H1 (cell line): ENCODE data around the gene FGFBP2. TPM values are rescaled to one million over a fixed set of nuclear protein-coding genes. Genes with fewer than 3 reads are reported as not detected.

Experiments
- CTCF ChIA-PET: fragments of 300-600 bp; sonication (Branson Sonifier 250); formaldehyde crosslinking; loops from one replicate; lab custom pipeline; 2021; ENCODE audit not compliant: partially characterized antibody; lab: Charles Lee
- POLR2A ChIA-PET: fragments of 300-600 bp; sonication (Branson Sonifier 250); formaldehyde crosslinking; loops from one replicate; lab custom pipeline; 2021; ENCODE audit warnings: inconsistent platforms; ENCODE audit not compliant: partially characterized antibody; lab: Charles Lee
- DNase-seq, 2 experiments: peaks; one replicate each; pipeline versions ENCODE4 v3.0.0 to v3.0.0-alpha.2; 2010 to 2022; ENCODE audit warnings: low spot score in 2 of 2, low read depth in 1 of 2, mixed read lengths in 1 of 2
- FAIRE-seq: peaks from 2 replicates; lab custom pipeline; 2011; peaks lifted over from hg19 to GRCh38; lab: Jason Lieb, UNC
- H2AFZ ChIP-seq: 2 replicates; pipeline ENCODE4 v1.8.1; 2012; ENCODE audit warnings: low read length, inconsistent platforms
- H2AK5ac ChIP-seq: 2 replicates; pipeline ENCODE4 v1.6.1; 2013; ENCODE audit warnings: low read depth, low read length
- H2BK120ac ChIP-seq: replicated peaks from 2 replicates; pipeline ENCODE3; 2013; ENCODE audit warnings: low read depth, low read length, inconsistent platforms
- H2BK12ac ChIP-seq: 2 replicates; pipeline ENCODE4 v1.6.1; 2013; ENCODE audit warnings: low read depth, low read length
- H2BK15ac ChIP-seq: 2 replicates; pipeline ENCODE4 v1.6.1; 2013; ENCODE audit warnings: low read length
- H2BK20ac ChIP-seq: 2 replicates; pipeline ENCODE4 v1.6.1; 2013; ENCODE audit warnings: low read length
- H2BK5ac ChIP-seq: 2 replicates; pipeline ENCODE4 v1.6.1; 2013; ENCODE audit warnings: low read depth, low read length
- H3K14ac ChIP-seq: 2 replicates; pipeline ENCODE4 v1.6.1; 2013; ENCODE audit warnings: inconsistent platforms; ENCODE audit not compliant: insufficient read length
- H3K18ac ChIP-seq: 2 replicates; pipeline ENCODE4 v1.6.1; 2013; ENCODE audit warnings: low read length; ENCODE audit errors: extremely low read depth
- H3K23ac ChIP-seq: 2 replicates; pipeline ENCODE4 v1.6.1; 2013; ENCODE audit warnings: inconsistent platforms; ENCODE audit not compliant: insufficient read length
- H3K23me2 ChIP-seq: 2 replicates; pipeline ENCODE4 v1.6.1; 2013; ENCODE audit warnings: low read depth, low read length
- H3K27ac ChIP-seq: 2 replicates; pipeline ENCODE4 v1.6.1; 2011; ENCODE audit warnings: low read depth, low read length, inconsistent platforms
- H3K27me3 ChIP-seq, 4 experiments: replicated peaks in 1 of 4; 1 replicate in 1 of 4; 2 replicates in 3 of 4; pipeline versions ENCODE4 v1.6.1 to v1.8.1; 2011 to 2013; ENCODE audit warnings: low read length in 3 of 4, mild to moderate bottlenecking in 3 of 4, inconsistent platforms in 2 of 4, mixed read lengths in 2 of 4, moderate library complexity in 1 of 4; ENCODE audit not compliant: control insufficient read depth in 3 of 4, insufficient read depth in 3 of 4; ENCODE audit errors: extremely low read depth in 1 of 4
- H3K36me3 ChIP-seq, 4 experiments: 2 replicates each; pipeline versions ENCODE4 v1.6.1 to v1.8.1; 2011 to 2013; ENCODE audit warnings: mild to moderate bottlenecking in 4 of 4, low read length in 3 of 4, moderate library complexity in 2 of 4, control low read depth in 1 of 4, inconsistent platforms in 1 of 4; ENCODE audit not compliant: insufficient read depth in 4 of 4, control insufficient read depth in 2 of 4
- H3K4ac ChIP-seq: replicated peaks from 2 replicates; pipeline ENCODE3; 2013; ENCODE audit warnings: low read length, low read depth, mixed read lengths, inconsistent platforms; ENCODE audit not compliant: insufficient read length
- H3K4me1 ChIP-seq, 4 experiments: replicated peaks in 1 of 4; 1 replicate in 1 of 4; 2 replicates in 3 of 4; pipeline versions ENCODE4 v1.6.1 to v1.8.1; 2011 to 2013; ENCODE audit warnings: low read length in 3 of 4, inconsistent platforms in 2 of 4, mixed read lengths in 1 of 4; ENCODE audit not compliant: insufficient read depth in 4 of 4, control insufficient read depth in 3 of 4
- H3K4me2 ChIP-seq, 2 experiments: 2 replicates each; pipeline versions ENCODE4 v1.6.1 to v1.8.1; 2011 to 2013; ENCODE audit warnings: low read depth in 2 of 2, low read length in 2 of 2, control low read depth in 1 of 2, inconsistent platforms in 1 of 2, mild to moderate bottlenecking in 1 of 2; ENCODE audit not compliant: insufficient read depth in 1 of 2
- H3K4me3 ChIP-seq, 4 experiments: fragments of 200-600, 300-600 bp in 1 of 4; sonication (generic), shearing (Covaris generic), sonication (Bioruptor Twin) in 1 of 4; 2 replicates each; pipeline versions ENCODE4 v1.5.1 to v1.8.1; 2011 to 2016; ENCODE audit warnings: low read length in 4 of 4, low read depth in 3 of 4, control low read depth in 2 of 4, inconsistent platforms in 2 of 4, mild to moderate bottlenecking in 2 of 4, mixed read lengths in 1 of 4, moderate library complexity in 1 of 4; ENCODE audit not compliant: insufficient read depth in 2 of 4; ENCODE audit errors: extremely low read depth in 1 of 4
- H3K56ac ChIP-seq: replicated peaks from 2 replicates; pipeline ENCODE3; 2013; ENCODE audit warnings: low read depth, mild to moderate bottlenecking, mixed read lengths, low read length, inconsistent platforms; ENCODE audit not compliant: insufficient read length
- H3K79me1 ChIP-seq: 2 replicates; pipeline ENCODE4 v1.6.1; 2013; ENCODE audit warnings: low read depth, low read length, control low read depth
- H3K79me2 ChIP-seq, 2 experiments: 2 replicates each; pipeline versions ENCODE4 v1.6.1 to v1.8.1; 2012 to 2013; ENCODE audit warnings: low read length in 2 of 2, mild to moderate bottlenecking in 2 of 2, inconsistent platforms in 1 of 2; ENCODE audit not compliant: insufficient read depth in 2 of 2, control insufficient read depth in 1 of 2
- H3K9ac ChIP-seq, 4 experiments: replicated peaks in 1 of 4; 1 replicate in 1 of 4; 2 replicates in 3 of 4; pipeline versions ENCODE4 v1.6.1 to v1.8.1; 2011 to 2013; ENCODE audit warnings: low read depth in 3 of 4, low read length in 3 of 4, control low read depth in 2 of 4, mild to moderate bottlenecking in 2 of 4, moderate library complexity in 2 of 4, inconsistent platforms in 1 of 4; ENCODE audit errors: extremely low read depth in 1 of 4
- H3K9me3 ChIP-seq, 2 experiments: 2 replicates each; pipeline versions ENCODE4 v1.6.1 to v1.8.1; 2012 to 2013; ENCODE audit warnings: mild to moderate bottlenecking in 2 of 2, moderate library complexity in 2 of 2, control low read depth in 1 of 2, inconsistent platforms in 1 of 2, low read depth in 1 of 2, low read length in 1 of 2, mixed read lengths in 1 of 2; ENCODE audit not compliant: insufficient read depth in 2 of 2
- H4K20me1 ChIP-seq, 2 experiments: replicated peaks in 1 of 2; 2 replicates each; pipeline versions ENCODE3 to v1.8.1; 2011 to 2013; ENCODE audit warnings: inconsistent platforms in 2 of 2, low read length in 2 of 2, mild to moderate bottlenecking in 1 of 2; ENCODE audit not compliant: insufficient read depth in 2 of 2, control insufficient read depth in 1 of 2
- H4K5ac ChIP-seq: 2 replicates; pipeline ENCODE4 v1.6.1; 2013; ENCODE audit warnings: low read length, low read depth, mixed read lengths, inconsistent platforms; ENCODE audit not compliant: insufficient read length
- H4K8ac ChIP-seq: 2 replicates; pipeline ENCODE4 v1.8.0; 2013; ENCODE audit warnings: mild to moderate bottlenecking, moderate library complexity, low read length, inconsistent platforms; ENCODE audit not compliant: insufficient read depth; ENCODE audit errors: extremely low read depth
- H4K91ac ChIP-seq: replicated peaks from 2 replicates; pipeline ENCODE3; 2013; ENCODE audit warnings: low read length, mixed read lengths, inconsistent platforms; ENCODE audit not compliant: insufficient read length
- CEBPB ChIP-seq: IDR thresholded peaks from 2 replicates; pipeline ENCODE4 v1.6.1; 2012; ENCODE audit warnings: low read depth, low read length
- CREB1 ChIP-seq: IDR thresholded peaks from 2 replicates; pipeline ENCODE4 v1.6.1; 2012; ENCODE audit warnings: inconsistent platforms
- JUND ChIP-seq: IDR thresholded peaks from 2 replicates; pipeline ENCODE4 v1.6.1; 2011; ENCODE audit warnings: mild to moderate bottlenecking, improper control_type of control experiment, low read length
- MAFK ChIP-seq: IDR thresholded peaks from 2 replicates; pipeline ENCODE4 v1.6.1; 2012; ENCODE audit warnings: low read depth, mild to moderate bottlenecking, improper control_type of control experiment, low read length
- TAF1 ChIP-seq: IDR thresholded peaks from 2 replicates; pipeline ENCODE4 v1.6.1; 2011; ENCODE audit warnings: mild to moderate bottlenecking, low read depth, low read length
- WGBS, 2 experiments: shearing (Covaris generic) in 1 of 2; methylation state at CpG; one replicate each; pipeline versions ENCODE4 v1.1.6 to v1.1.7; 2013 to 2015; ENCODE audit warnings: low lambda C conversion rate in 2 of 2, mixed read lengths in 2 of 2, inconsistent platforms in 1 of 2, low coverage in 1 of 2, missing lambda C conversion rate in 1 of 2; ENCODE audit not compliant: insufficient replicate concordance in 2 of 2, insufficient coverage in 1 of 2, insufficient read length in 1 of 2; ENCODE audit errors: extremely low coverage in 1 of 2, missing lambda C conversion rate in 1 of 2; 5-methylcytosine and 5-hydroxymethylcytosine counted together
- polyA plus RNA-seq, 7 experiments: library from polyadenylated mRNA; depleted of rRNA in 3 of 7; stranded (reverse) in 5 of 7; unstranded in 2 of 7; fragments of >200 nt in 5 of 7; fragments of 200-250 nt in 2 of 7; gene quantifications; 1 replicate in 5 of 7; 2 replicates in 1 of 7; 4 replicates in 1 of 7; pipeline versions ENCODE4 v1.2.1 to v1.2.3, GENCODE V29; 2011 to 2013; ENCODE audit warnings: missing spikeins in 2 of 7, mixed read lengths in 2 of 7
- total RNA-seq: library from RNA; stranded (reverse); fragmentation: NEBNext Ultra II Directional; extraction: Animal tissue kit (Norgen Biotek cat#: 25700); gene quantifications from 2 replicates; pipeline ENCODE4 v1.2.1, GENCODE V29; 2021

Gene FGFBP2
- total and polyA plus RNA-seq, 2 of the 8 experiments (the other 6 are each of a cell fraction or from before 2014, with no cell fraction given) = 0.15 TPM; not detected in 1

- Histone ChIP-seq H4K20me1 (no peaks in the 10 kb centered on the region), H2AK5ac (no peak overlapping the region), H3K9me3 (no peaks in the 10 kb centered on the region), H4K91ac (no peak overlapping the region), H3K4me2 (no peak overlapping the region), H4K5ac (no peak overlapping the region), H3K18ac (no peak overlapping the region), H3K79me2 (no peaks in the 10 kb centered on the region), H3K27me3 (no peaks in the 10 kb centered on the region), H4K8ac (no peak overlapping the region), H2BK12ac (no peak overlapping the region), H3K9ac (no peak overlapping the region), H3K4ac (no peak overlapping the region), H2BK20ac (no peak overlapping the region), H3K23me2 (no peaks in the 10 kb centered on the region), H3K14ac (no peak overlapping the region), H2AFZ (no peak overlapping the region), H3K4me1 (no peaks in the 10 kb centered on the region), H3K27ac (no peak overlapping the region), H2BK120ac (no peak overlapping the region), H3K56ac (no peak overlapping the region), H2BK15ac (no peak overlapping the region), H3K23ac (no peak overlapping the region), H3K4me3 (no peak overlapping the region), H3K36me3 (no peaks in the 10 kb centered on the region), H2BK5ac (no peak overlapping the region), H3K79me1 (no peaks in the 10 kb centered on the region)
- no peak for FAIRE-seq
- ChIA-PET POLR2A (no interaction called here), CTCF (interaction anchor here (0.9 to 7.3 kb wide), 2 partner anchors 13 to 44 kb away, joined by 3 to 40 read pairs; no protein-coding TSS in a partner anchor)
- WGBS, 2 experiments = 96% methylated on average over 7 of the region's 7 CpGs; no CpG with 5 or more reads in 1 of the 2 experiments
- TF ChIP-seq CREB1 (no peak), JUND (no peak), TAF1 (no peak), CEBPB (no peak), MAFK (no peak)
- DNase-seq = no peak
Measured at GRCh38 chr4:15926486-15926885, 36.5 kb downstream of the FGFBP2 start.
